Right ventricle myocardium superior (tissue), 1 donor: ENCODE data around the gene PARD3. TPM values are rescaled to one million over a fixed set of nuclear protein-coding genes. Genes with fewer than 3 reads are reported as not detected.
A peak's percentile ranks its signal among the peaks of the same experiment; 100 is the strongest.

ENCODE experiments used
- ATAC-seq: fragments of 200-7000 bp; cut with Tn5 transposase; one replicate; pipeline ENCODE4 v1.9.1; 2020; ENCODE audit warnings: mild to moderate bottlenecking; ENCODE audit not compliant: poor library complexity
- DNase-seq: peaks from one replicate; pipeline ENCODE4 v3.0.0-alpha.2; 2020
- intact Hi-C: fragments of 100-400 bp; cut with DNase I; formaldehyde crosslinking; loops from one replicate; pipeline ENCODE4 v1.11.2; 2022
- total RNA-seq: library from RNA; stranded (reverse); fragmentation: NEBNext Ultra II Directional; extraction: Animal tissue kit (Norgen Biotek cat#: 25700); gene quantifications from one replicate; pipeline ENCODE4 v1.2.1, GENCODE V29; 2021
- donor health status: DM: no; HTN: yes; CAD: no; lungs with severe emphysema.

Gene PARD3
- total RNA-seq, 1 donor from 2014 or later: 33.5 TPM

- DNase-seq (no peak), ATAC-seq (no peak)
- intact Hi-C loops: no loop called here
Measured at GRCh38 chr10:34778237-34778636, 36.9 kb downstream of the PARD3 start.

- ATAC-seq (peak; percentile 40), DNase-seq (no peak)
- intact Hi-C loops: no loop called here
Measured at GRCh38 chr10:34776090-34776690, 38.9 kb downstream of the PARD3 start.

- intact Hi-C loops: no loop called here
- DNase-seq (no peak), ATAC-seq (no peak)
Measured at GRCh38 chr10:34775044-34775637, 40.0 kb downstream of the PARD3 start.

GRCh38 chr10:34773636-34774630, 41.2 kb downstream of the PARD3 start:
- DNase-seq (no peak), ATAC-seq (no peak)
- intact Hi-C loops: no loop called here

- intact Hi-C loops: no loop called here
- no peak for ATAC-seq
- no peak for DNase-seq
Measured at GRCh38 chr10:34771525-34771924, 43.6 kb downstream of the PARD3 start.

GRCh38 chr10:34771106-34771505, 44.0 kb downstream of the PARD3 start:
- DNase-seq (no peak), ATAC-seq (no peak)
- intact Hi-C loops: no loop called here

GRCh38 chr10:34769899-34770298, 45.2 kb downstream of the PARD3 start:
- DNase-seq (no peak), ATAC-seq (no peak)
- intact Hi-C loops: no loop called here

GRCh38 chr10:34768972-34769330, 46.1 kb downstream of the PARD3 start:
- ATAC-seq (peak; percentile 25), DNase-seq (no peak)
- intact Hi-C loops: no loop called here

GRCh38 chr10:34768261-34768971, 46.7 kb downstream of the PARD3 start:
- intact Hi-C loops: no loop called here
- ATAC-seq: peak; percentile 96

GRCh38 chr10:34766811-34767494, 48.1 kb downstream of the PARD3 start:
- intact Hi-C loops: no loop called here
- no peak for ATAC-seq

More at GRCh38 chr10:34768261-34768971, 46.7 kb downstream of the PARD3 start:
- DNase-seq: peak; percentile 90

GRCh38 chr10:34766266-34766600, 48.9 kb downstream of the PARD3 start:
- peak; percentile 32 for ATAC-seq

More at GRCh38 chr10:34766811-34767494, 48.1 kb downstream of the PARD3 start:
- no peak for DNase-seq

GRCh38 chr10:34764472-34764946, 50.6 kb downstream of the PARD3 start:
- ATAC-seq (no peak), DNase-seq (no peak)
- intact Hi-C loops: no loop called here

More at GRCh38 chr10:34766266-34766600, 48.9 kb downstream of the PARD3 start:
- no peak for DNase-seq
- intact Hi-C loops: no loop called here

- intact Hi-C loops: no loop called here
- no peak for ATAC-seq
- no peak for DNase-seq
Measured at GRCh38 chr10:34762603-34763299, 52.3 kb downstream of the PARD3 start.

- no peak for ATAC-seq
- DNase-seq: no peak
- intact Hi-C loops: no loop called here
Measured at GRCh38 chr10:34762156-34762555, 52.9 kb downstream of the PARD3 start.

- ATAC-seq (no peak), DNase-seq (no peak)
- intact Hi-C loops: no loop called here
Measured at GRCh38 chr10:34761453-34761852, 53.6 kb downstream of the PARD3 start.

- intact Hi-C loops: no loop called here
- ATAC-seq: peak; percentile 89
- peak; percentile 44 for DNase-seq
Measured at GRCh38 chr10:34760606-34761005, 54.5 kb downstream of the PARD3 start.

GRCh38 chr10:34759837-34760215, 55.3 kb downstream of the PARD3 start:
- ATAC-seq (no peak), DNase-seq (no peak)
- intact Hi-C loops: no loop called here
